Type B pancreatic cell (in vitro differentiated cells): Measurements from ENCODE around the gene CHD5. TPM values are rescaled to one million over a fixed set of nuclear protein-coding genes. Genes with fewer than 3 reads are reported as not detected.

Experiments used
- DNase-seq: peaks from one replicate; pipeline ENCODE4 v3.0.0; 2021; ENCODE audit warnings: mixed read lengths; ENCODE audit not compliant: unreplicated experiment; ENCODE audit errors: extremely low spot score
- H3K27ac Mint-ChIP-seq: 2 replicates; pipeline ENCODE4 v1.8.0; 2021; ENCODE audit warnings: mild to moderate bottlenecking, mixed read lengths
- H3K27me3 Mint-ChIP-seq: 2 replicates; pipeline ENCODE4 v1.8.0; 2021; ENCODE audit warnings: mixed read lengths
- H3K36me3 Mint-ChIP-seq: 2 replicates; pipeline ENCODE4 v1.8.0; 2021; ENCODE audit warnings: mixed read lengths
- H3K4me1 Mint-ChIP-seq: one replicate; pipeline ENCODE4 v1.8.0; 2021; ENCODE audit warnings: mixed read lengths; ENCODE audit not compliant: unreplicated experiment
- H3K4me3 Mint-ChIP-seq: 2 replicates; pipeline ENCODE4 v1.8.0; 2021; ENCODE audit warnings: mild to moderate bottlenecking, mixed read lengths
- H3K9me3 Mint-ChIP-seq: 2 replicates; pipeline ENCODE4 v1.8.0; 2021; ENCODE audit warnings: mixed read lengths
- total RNA-seq: library from RNA; stranded (reverse); gene quantifications from 2 replicates; pipeline ENCODE4 v1.2.1, GENCODE V29; 2021; ENCODE audit warnings: low replicate concordance
- TF ChIP-seq, protein P1 (sequence below): fragments of 200-600 bp; sonication (generic); conservative IDR thresholded peaks from 2 replicates; pipeline ENCODE4 v1.5.0; 2021; ENCODE audit warnings: antibody characterized with exemption, mild to moderate bottlenecking

Gene CHD5
- total RNA-seq, 1 donor from 2014 or later: 0.70 TPM

GRCh38 chr1:6148497-6149241 lies 31.5 kb downstream of the CHD5 start:
- peak overlapping the region; percentile 88 for H3K4me3 Mint-ChIP-seq
- TF ChIP-seq, protein P1, sequence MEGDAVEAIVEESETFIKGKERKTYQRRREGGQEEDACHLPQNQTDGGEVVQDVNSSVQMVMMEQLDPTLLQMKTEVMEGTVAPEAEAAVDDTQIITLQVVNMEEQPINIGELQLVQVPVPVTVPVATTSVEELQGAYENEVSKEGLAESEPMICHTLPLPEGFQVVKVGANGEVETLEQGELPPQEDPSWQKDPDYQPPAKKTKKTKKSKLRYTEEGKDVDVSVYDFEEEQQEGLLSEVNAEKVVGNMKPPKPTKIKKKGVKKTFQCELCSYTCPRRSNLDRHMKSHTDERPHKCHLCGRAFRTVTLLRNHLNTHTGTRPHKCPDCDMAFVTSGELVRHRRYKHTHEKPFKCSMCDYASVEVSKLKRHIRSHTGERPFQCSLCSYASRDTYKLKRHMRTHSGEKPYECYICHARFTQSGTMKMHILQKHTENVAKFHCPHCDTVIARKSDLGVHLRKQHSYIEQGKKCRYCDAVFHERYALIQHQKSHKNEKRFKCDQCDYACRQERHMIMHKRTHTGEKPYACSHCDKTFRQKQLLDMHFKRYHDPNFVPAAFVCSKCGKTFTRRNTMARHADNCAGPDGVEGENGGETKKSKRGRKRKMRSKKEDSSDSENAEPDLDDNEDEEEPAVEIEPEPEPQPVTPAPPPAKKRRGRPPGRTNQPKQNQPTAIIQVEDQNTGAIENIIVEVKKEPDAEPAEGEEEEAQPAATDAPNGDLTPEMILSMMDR: no peak
- peak; percentile 86 for DNase-seq

DNA sequence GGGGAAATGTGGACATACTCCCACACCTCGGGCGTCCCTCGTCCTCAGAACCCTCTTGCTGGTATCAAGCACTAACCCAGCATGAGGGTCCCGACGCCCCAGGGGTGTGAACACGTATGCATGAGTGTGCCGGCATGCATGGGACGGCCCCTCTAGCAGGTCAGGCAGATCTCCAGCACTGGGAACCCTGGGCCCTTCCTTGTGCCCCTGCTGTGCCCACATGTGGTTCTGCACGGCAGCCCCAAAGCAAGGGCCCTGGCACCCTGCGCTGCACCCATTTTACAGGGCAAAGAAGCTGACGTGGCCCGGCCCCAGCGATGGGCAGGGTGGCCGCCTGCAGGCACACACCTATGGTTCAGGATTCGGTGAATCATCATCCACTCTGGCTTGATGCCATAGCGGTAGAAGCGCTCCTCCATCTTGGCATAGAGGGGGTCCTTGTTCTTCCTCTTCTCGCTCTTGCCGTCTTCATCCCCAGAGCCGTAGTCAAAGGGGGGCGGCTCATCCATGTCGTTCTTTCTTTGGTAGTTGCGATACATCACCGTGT lies 34.2 kb downstream of the CHD5 start:
- Mint-ChIP-seq H3K9me3 (no peaks in the 10 kb centered on the region), H3K27me3 (peaks cover 15% of the 10 kb centered on the region), H3K4me3 (no peak overlapping the region), H3K36me3 (no peaks in the 10 kb centered on the region), H3K4me1 (peaks cover 15% of the 10 kb centered on the region), H3K27ac (no peak overlapping the region)
- TF ChIP-seq, protein P1: no peak
- DNase-seq: no peak

More at GRCh38 chr1:6148497-6149241, 31.5 kb downstream of the CHD5 start:
- no peaks in the 10 kb centered on the region for H3K9me3 Mint-ChIP-seq
- peak overlapping the region; percentile 61 for H3K27ac Mint-ChIP-seq
- H3K4me1 Mint-ChIP-seq: peaks cover 19% of the 10 kb centered on the region
- peaks cover 21% of the 10 kb centered on the region for H3K27me3 Mint-ChIP-seq
- no peaks in the 10 kb centered on the region for H3K36me3 Mint-ChIP-seq

GRCh38 chr1:6145396-6145750 lies 34.7 kb downstream of the CHD5 start:
- TF ChIP-seq, protein P1: no peak
- H3K4me3 Mint-ChIP-seq: no peak overlapping the region
- H3K4me1 Mint-ChIP-seq: peaks cover 15% of the 10 kb centered on the region
- H3K27me3 Mint-ChIP-seq: peaks cover 15% of the 10 kb centered on the region
- no peak overlapping the region for H3K27ac Mint-ChIP-seq
- DNase-seq: no peak
- H3K36me3 Mint-ChIP-seq: no peaks in the 10 kb centered on the region
- H3K9me3 Mint-ChIP-seq: no peaks in the 10 kb centered on the region

GRCh38 chr1:6144647-6145395 lies 35.3 kb downstream of the CHD5 start:
- Mint-ChIP-seq H3K4me3 (no peak overlapping the region), H3K27ac (no peak overlapping the region), H3K36me3 (no peaks in the 10 kb centered on the region), H3K9me3 (no peaks in the 10 kb centered on the region), H3K4me1 (peaks cover 15% of the 10 kb centered on the region), H3K27me3 (peaks cover 15% of the 10 kb centered on the region)
- TF ChIP-seq, protein P1: no peak
- DNase-seq: no peak

GRCh38 chr1:6144175-6144574 lies 35.9 kb downstream of the CHD5 start:
- peaks cover 15% of the 10 kb centered on the region for H3K27me3 Mint-ChIP-seq
- no peaks in the 10 kb centered on the region for H3K36me3 Mint-ChIP-seq
- no peak for DNase-seq
- TF ChIP-seq, protein P1: no peak
- no peaks in the 10 kb centered on the region for H3K9me3 Mint-ChIP-seq
- peaks cover 15% of the 10 kb centered on the region for H3K4me1 Mint-ChIP-seq
- no peak overlapping the region for H3K4me3 Mint-ChIP-seq
- peak overlapping the region; percentile 4 for H3K27ac Mint-ChIP-seq
